Measurements from ENCODE around the gene CORT. TPM values are rescaled to one million over a fixed set of nuclear protein-coding genes. Genes with fewer than 3 reads are reported as not detected.

CORT gene
- total RNA-seq, 2 donors from 2014 or later = not detected

DNA sequence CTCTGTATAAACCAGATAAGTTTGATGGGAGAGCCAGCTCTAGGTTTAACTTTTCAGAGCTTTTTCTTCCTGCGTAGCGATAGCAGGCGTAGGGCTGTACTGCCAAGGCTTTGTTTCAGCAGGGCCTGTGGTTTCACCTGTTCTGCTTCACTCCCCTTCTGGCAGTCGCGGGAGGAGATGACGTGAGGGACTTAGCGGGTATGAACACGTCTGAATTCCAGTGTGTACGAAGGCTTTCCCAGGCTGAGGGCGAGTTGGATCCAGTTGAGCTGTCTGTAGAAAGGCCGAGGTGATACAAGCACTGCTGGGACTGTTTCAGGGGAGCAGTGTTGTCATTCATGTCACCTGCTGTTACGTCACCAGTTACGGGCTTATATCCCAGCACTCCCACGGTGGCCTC, 46.1 kb downstream of the CORT start:
- DNase-seq (ENCODE audit: low spot score) = no peak
- no peak for TF ChIP-seq CTCF (IDR thresholded peaks at IDR 0.05)
- H3K36me3 ChIP-seq = no peaks in the 10 kb centered on the region
- H3K27ac ChIP-seq = peak overlapping the region; percentile 29 to 67
- H3K27me3 ChIP-seq = no peaks in the 10 kb centered on the region
- H3K4me3 ChIP-seq = no peak overlapping the region
- peaks cover 0 to 19% of the 10 kb centered on the region in 2 donors for H3K4me1 ChIP-seq
- H3K9me3 ChIP-seq = no peaks in the 10 kb centered on the region

- no peaks in the 10 kb centered on the region for H3K36me3 ChIP-seq
- H3K27me3 ChIP-seq = no peaks in the 10 kb centered on the region
- TF ChIP-seq CTCF (IDR thresholded peaks at IDR 0.05) = no peak
- peaks cover 0 to 19% of the 10 kb centered on the region in 2 donors for H3K4me1 ChIP-seq
- H3K4me3 ChIP-seq = no peak overlapping the region
- no peak for DNase-seq (ENCODE audit: low spot score)
- H3K27ac ChIP-seq = no peak overlapping the region
- H3K9me3 ChIP-seq = no peaks in the 10 kb centered on the region
These were observed 47.3 kb downstream of the CORT start for GRCh38 chr1:10497109-10497508.

- H3K27me3 ChIP-seq = no peaks in the 10 kb centered on the region
- no peak overlapping the region for H3K27ac ChIP-seq
- H3K4me3 ChIP-seq = no peak overlapping the region
- DNase-seq (ENCODE audit: low spot score) = no peak
- H3K36me3 ChIP-seq = no peaks in the 10 kb centered on the region
- peaks cover 0 to 19% of the 10 kb centered on the region in 2 donors for H3K4me1 ChIP-seq
- no peaks in the 10 kb centered on the region for H3K9me3 ChIP-seq
- TF ChIP-seq CTCF (IDR thresholded peaks at IDR 0.05) = no peak
These were observed 48.4 kb downstream of the CORT start for GRCh38 chr1:10498231-10498630.

Other genes starting within 250 kb of the CORT start
- gene KIF1B, start 239.5 kb upstream of the CORT start, total RNA-seq = 10 to 100 TPM; 55.7 to 63.9 TPM
- 10 to 100 TPM; 51.1 to 59.9 TPM for gene PGD, start 51.0 kb upstream of the CORT start, total RNA-seq
- 1 to 10 TPM; 1.9 to 3.4 TPM for gene CENPS, start 19.6 kb upstream of the CORT start, total RNA-seq
- 10 to 100 TPM; 17.6 to 19.0 TPM for gene DFFA, start 22.5 kb downstream of the CORT start, total RNA-seq
- gene PEX14, start 24.9 kb downstream of the CORT start, total RNA-seq = 10 to 100 TPM; 13.7 to 14.5 TPM